HG03064 (cell line): ENCODE data around the gene CLSTN2.

Source experiments
- ATAC-seq: cut with Tn5 transposase; IDR thresholded peaks from one replicate; pipeline ENCODE4 v1.9.1; 2021; ENCODE audit warnings: low read depth; ENCODE audit not compliant: unreplicated experiment

The CLSTN2 gene

GRCh38 chr3:140219291-140219690 is 284.3 kb downstream of the CLSTN2 start:
- ATAC-seq = no peak

GRCh38 chr3:140219923-140220452 is 285.0 kb downstream of the CLSTN2 start:
- no peak for ATAC-seq

- no peak for ATAC-seq
Measured at GRCh38 chr3:140223197-140223596, 288.2 kb downstream of the CLSTN2 start.

- ATAC-seq = no peak
Measured at GRCh38 chr3:140223631-140224030, 288.6 kb downstream of the CLSTN2 start.

GRCh38 chr3:140224307-140224706 is 289.3 kb downstream of the CLSTN2 start:
- no peak for ATAC-seq

- ATAC-seq = no peak
Measured at GRCh38 chr3:140225996-140226395, 291.0 kb downstream of the CLSTN2 start.

GRCh38 chr3:140233702-140234101 is 298.7 kb downstream of the CLSTN2 start:
- no peak for ATAC-seq

GRCh38 chr3:140234256-140234655 is 299.3 kb downstream of the CLSTN2 start:
- no peak for ATAC-seq

GRCh38 chr3:140236836-140237501 is 302.0 kb downstream of the CLSTN2 start:
- ATAC-seq = no peak

- no peak for ATAC-seq
Measured at GRCh38 chr3:140238646-140239314, 303.8 kb downstream of the CLSTN2 start.

GRCh38 chr3:140242818-140243276 is 307.9 kb downstream of the CLSTN2 start:
- no peak for ATAC-seq

GRCh38 chr3:140243575-140243974 is 308.6 kb downstream of the CLSTN2 start:
- no peak for ATAC-seq

- no peak for ATAC-seq
Measured at GRCh38 chr3:140244893-140245292, 309.9 kb downstream of the CLSTN2 start.

- no peak for ATAC-seq
Measured at GRCh38 chr3:140246578-140246977, 311.6 kb downstream of the CLSTN2 start.

GRCh38 chr3:140247775-140248174 is 312.8 kb downstream of the CLSTN2 start:
- ATAC-seq = no peak

GRCh38 chr3:140249188-140249587 is 314.2 kb downstream of the CLSTN2 start:
- no peak for ATAC-seq

- ATAC-seq = no peak
Measured at GRCh38 chr3:140250010-140250855, 315.2 kb downstream of the CLSTN2 start.

- no peak for ATAC-seq
Measured at GRCh38 chr3:140250945-140251344, 316.0 kb downstream of the CLSTN2 start.

- ATAC-seq = no peak
Measured at GRCh38 chr3:140251678-140252077, 316.7 kb downstream of the CLSTN2 start.

GRCh38 chr3:140252812-140253656 is 318.0 kb downstream of the CLSTN2 start:
- no peak for ATAC-seq
